Stimulated activated CD8-positive, alpha-beta memory T cell treated with anti-CD3 and anti-CD28 coated beads, Interleukin-4, amount 100 ng/mL, for 48 hours (primary cell): ENCODE measurements around the gene TRPV5.

Source experiments
- DNase-seq: peaks from one replicate; pipeline ENCODE4 v3.0.0-alpha.2; 2020

Gene TRPV5

DNA sequence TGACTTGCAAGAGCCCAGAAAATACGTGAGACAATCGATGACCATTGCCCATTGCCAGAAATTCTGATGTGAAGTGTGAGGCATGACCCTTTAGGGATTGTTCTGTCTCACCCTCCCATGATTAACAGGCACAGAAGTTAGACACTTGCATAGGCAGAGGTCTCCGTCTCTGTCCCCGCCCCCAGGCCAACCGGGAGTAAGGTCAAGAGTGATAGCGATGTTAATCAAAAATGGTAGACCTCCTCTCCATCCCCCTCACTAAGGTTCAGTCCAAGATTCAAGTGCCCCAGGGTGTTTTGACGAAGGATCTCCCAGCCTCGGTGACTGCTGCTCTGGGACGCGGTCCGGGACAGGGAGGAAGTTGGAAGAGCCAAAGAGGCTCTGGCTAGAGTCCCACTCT lies 25.3 kb downstream of the TRPV5 start:
- no peak for DNase-seq

DNA sequence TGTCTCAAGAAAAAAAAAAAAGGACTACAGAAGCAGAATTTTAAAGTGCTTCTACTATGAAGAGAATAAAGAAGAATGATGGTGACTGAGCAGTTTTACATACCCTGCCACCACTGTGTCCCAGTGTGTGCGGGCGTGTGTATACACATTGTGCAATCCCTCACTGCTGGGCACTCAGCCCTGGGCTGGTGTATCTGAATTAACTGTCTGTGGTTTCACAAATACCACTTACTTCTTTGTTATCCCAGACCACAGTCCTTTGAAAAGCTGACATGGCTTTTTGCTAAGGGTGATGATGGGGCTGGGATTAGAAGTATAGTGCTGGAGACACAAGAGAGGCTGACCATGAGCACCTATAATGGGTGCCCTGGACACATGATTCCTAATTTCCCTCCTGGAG lies 26.9 kb downstream of the TRPV5 start:
- DNase-seq = no peak

- DNase-seq = no peak
Measured at GRCh38 chr7:142905759-142906158, 27.8 kb downstream of the TRPV5 start.

GRCh38 chr7:142904128-142904527 lies 29.4 kb downstream of the TRPV5 start:
- no peak for DNase-seq

- no peak for DNase-seq
Measured at GRCh38 chr7:142901426-142902259, 31.9 kb downstream of the TRPV5 start.

DNA sequence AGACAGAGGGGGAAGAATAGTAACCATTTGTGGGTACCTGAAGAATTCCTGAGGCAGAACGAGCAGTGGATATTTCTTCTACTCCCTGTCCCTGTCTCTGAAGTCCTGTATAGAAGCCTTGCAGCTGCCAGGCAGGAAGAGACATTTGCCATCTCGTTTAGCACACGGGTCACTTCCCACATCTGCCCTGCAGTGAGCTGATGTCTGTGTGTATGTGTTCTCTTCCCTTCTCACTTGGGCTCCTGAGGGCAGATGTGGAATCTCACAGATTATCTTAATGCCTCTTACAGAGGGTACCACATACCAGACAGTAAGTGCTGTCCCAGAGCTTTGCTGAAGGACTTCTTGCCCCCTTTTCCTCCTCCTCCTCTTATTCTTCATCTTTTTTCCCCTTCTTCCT lies 33.9 kb downstream of the TRPV5 start:
- no peak for DNase-seq

- DNase-seq = no peak
Measured at GRCh38 chr7:142898377-142899170, 35.0 kb downstream of the TRPV5 start.

DNA sequence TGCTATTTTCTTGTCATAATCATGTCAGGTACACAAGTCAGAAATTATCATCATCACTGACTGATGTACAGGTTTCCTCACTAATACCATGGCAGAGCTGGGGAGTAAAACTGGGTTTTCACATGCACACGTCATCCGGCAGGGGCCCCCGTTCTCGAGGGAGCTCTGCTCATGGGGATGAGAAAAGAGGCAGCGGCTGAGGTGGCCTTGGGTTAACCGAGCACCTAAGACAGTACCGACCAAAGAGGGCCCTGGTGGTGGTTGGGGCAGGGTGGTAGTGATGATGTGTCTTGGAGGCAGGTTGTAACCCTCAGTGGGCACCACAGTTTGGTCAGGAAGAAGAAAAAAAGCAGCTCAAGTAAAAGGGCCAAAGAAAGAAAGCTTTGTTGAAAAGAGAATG lies 35.9 kb downstream of the TRPV5 start:
- no peak for DNase-seq

DNA sequence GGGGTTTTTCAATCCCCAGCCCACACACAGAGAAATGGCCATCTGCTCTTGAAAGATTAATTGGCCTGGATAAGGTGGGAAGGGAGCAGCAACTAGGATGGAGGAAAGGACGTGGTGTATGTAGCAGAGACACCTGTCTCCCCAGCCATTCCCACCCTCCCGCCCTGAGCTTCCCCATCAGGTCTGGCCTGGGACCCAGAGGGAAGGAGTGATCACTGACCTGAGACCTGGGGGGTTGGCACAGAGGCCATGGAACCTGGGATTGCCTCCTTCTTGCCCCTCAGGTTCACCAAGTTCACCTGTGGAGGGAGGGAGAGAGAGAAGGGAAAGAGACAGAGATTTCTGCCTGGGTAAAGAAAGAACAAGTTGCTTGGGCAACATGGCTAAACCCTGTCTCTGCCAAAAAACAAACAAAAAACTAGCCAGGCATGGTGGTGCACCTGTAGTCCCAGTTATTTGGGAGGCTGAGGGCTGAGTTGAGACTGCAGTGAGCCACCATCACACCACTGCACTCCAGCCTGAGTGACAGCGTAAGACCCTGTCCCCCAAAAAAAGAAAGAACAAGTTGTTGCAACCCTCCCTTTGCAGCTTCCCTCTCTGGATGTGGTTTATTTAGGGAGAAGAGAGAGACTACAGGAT lies 36.7 kb downstream of the TRPV5 start:
- no peak for DNase-seq

- no peak for DNase-seq
Measured at GRCh38 chr7:142896151-142896550, 37.4 kb downstream of the TRPV5 start.

DNA sequence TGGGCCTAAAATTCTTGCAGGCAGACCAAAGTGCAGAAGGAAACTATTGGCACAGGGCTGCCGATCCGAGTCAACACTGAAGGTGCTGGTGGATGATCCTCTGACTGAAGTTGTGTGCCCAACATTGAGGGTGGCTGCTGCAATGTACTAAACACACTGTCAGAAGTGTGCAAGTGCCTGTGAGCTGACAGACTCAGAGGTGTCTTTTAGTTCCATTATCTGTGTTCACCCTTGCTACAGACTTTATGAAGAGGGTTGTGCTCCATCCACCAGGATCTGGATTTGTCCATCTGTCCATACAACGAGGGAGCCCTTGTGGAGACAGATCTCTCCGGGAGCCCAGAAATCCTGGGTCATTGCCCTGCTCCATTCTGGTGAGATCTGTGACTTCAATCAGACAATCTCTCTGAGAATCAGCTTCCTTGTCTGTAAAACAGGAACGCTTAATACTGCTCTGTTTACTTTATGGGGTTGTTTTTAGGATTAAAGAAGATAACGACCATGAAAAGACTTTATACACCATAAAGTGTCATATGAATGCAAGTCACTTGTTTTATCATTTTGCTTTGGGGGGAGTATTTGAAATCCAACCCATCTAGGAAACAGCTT lies 38.5 kb downstream of the TRPV5 start:
- DNase-seq = no peak

- no peak for DNase-seq
Measured at GRCh38 chr7:142894112-142894984, 39.2 kb downstream of the TRPV5 start.

GRCh38 chr7:142892951-142893350 lies 40.6 kb downstream of the TRPV5 start:
- DNase-seq = no peak

DNA sequence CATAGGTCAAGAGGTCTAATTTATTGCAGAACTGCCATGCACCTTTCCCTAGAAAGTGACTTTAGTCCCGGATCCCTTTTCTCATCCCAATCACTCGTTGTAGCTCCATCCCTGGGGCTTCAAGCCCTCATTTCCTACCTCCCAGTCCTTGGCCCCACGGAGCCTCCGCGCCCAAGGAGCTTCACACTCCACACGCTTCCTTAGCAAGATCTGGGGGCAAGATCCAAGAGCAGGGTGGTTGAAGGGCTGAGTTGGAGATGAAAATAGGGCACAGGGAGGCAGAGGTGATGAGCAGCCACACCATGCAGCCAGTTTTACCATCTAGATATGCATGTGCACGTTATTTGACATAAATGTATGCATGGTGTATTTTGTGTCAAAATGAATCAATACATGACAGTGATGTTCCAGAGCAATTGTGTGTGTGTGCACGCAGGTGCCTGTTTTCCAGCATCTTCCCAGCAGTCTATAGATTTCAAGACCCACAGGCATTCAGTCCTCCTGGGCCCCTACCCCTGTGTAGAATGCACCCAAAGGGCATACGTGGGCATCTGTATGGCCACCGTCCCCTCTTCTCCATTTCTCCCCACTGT lies 42.0 kb downstream of the TRPV5 start:
- no peak for DNase-seq

GRCh38 chr7:142890874-142891485 lies 42.6 kb downstream of the TRPV5 start:
- DNase-seq = no peak

GRCh38 chr7:142889816-142890215 lies 43.7 kb downstream of the TRPV5 start:
- no peak for DNase-seq

DNA sequence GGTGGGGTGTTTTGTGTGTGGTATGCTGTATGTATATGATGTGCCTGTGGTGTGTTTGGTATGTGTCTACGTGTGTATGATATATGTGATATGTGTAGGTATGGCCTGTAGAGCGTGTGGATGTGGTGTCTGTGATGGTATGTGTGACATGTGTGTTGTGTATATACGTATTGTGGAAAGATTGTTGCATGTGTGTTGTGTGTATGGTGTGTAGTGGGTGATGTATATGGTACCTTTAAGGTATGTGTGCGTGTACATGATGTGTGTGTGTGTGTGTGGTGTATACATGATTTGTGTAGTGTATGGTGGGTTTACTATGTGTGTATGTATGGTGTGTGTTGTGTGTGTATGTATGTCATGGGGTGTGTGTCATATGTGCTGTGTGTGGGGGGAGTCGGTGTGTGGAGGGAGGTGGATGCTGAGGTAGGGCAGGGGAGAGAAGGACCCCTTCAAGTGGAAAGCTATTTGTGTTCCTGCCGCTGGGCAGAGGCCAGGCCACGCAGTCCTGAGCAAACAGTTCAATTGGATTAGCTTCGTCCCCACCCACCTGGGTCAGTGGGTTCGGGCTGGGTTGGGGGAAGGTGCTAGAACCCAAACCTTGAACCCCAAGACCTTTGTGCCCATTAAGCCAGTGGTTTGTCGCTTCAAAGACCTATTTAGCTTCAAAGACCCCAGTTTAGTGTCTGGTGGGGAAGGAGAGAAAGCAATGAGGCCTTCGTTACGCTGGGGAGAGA lies 46.1 kb downstream of the TRPV5 start:
- no peak for DNase-seq

GRCh38 chr7:142886866-142887265 lies 46.7 kb downstream of the TRPV5 start:
- DNase-seq = no peak

- DNase-seq = no peak
Measured at GRCh38 chr7:142885311-142886230, 48.0 kb downstream of the TRPV5 start, which contains the start of gene TRPV6. Gene TRPV6, minus strand, starts transcription at chr7:142885745.

- DNase-seq = peak; percentile 3
Measured at GRCh38 chr7:142884286-142884640, 49.3 kb downstream of the TRPV5 start.
